ENCODE data around the gene IRF1.
"Not testable (repeated sequence)": the region's sequence is repeated elsewhere in the genome, so short reads cannot be mapped to it uniquely, and the experiment has no call there.

DNA sequence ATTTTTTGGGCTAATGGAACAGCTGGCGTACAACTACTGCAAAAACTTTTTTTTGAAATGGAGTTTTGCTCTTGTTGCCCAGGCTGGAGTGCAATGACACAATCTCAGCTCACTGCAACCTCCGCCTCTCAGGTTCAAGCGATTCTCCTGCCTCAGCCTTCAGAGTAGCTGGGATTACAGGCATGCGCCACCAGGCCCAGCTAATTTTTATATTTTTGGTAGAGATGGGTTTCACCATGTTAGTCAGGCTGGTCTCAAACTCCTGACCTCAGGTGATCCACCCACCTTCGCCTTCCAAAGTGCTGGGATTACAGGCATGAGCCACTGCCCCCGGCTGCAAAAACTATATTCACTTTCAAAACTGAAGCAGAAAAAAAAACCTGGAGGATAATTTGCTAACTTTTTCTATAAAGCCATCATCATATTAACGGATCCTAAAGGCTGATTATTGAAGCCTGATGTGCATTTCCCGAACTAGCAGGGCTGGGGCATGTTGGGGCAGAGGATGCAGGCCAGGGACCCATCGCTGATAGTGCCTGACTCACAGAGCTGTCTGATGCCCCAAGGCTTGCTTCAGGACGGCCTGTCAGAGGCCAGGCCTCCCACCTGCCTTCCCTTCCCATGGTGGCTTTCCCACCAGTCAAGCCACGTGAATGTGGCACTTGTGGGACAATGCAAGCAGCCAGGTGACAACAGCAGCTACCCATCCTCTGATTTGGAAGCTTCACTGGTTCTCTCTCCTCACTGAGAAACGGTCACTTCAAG lies 5.5 kb downstream of the IRF1 start:
- not testable (repeated sequence) for TF ChIP-seq POLR2AphosphoS5 (IDR thresholded peaks at IDR 0.05; ENCODE audit: low read depth, low read length); EZH2 (IDR thresholded peaks at IDR 0.05); ELF1 (IDR thresholded peaks at IDR 0.05; ENCODE audit: borderline replicate concordance, low read depth); CTCF (IDR thresholded peaks at IDR 0.05 in 2 of 3, conservative IDR thresholded peaks at IDR 0.05 in 1 of 3; ENCODE audit: borderline replicate concordance in 1 of 3, insufficient read depth in 1 of 3, low read depth in 2 of 3, low read length in 2 of 3); FOSL1 (IDR thresholded peaks at IDR 0.05; ENCODE audit: low read depth); SIN3A (IDR thresholded peaks at IDR 0.05; ENCODE audit: low read depth); POLR2A (IDR thresholded peaks at IDR 0.05; ENCODE audit: borderline replicate concordance, extremely low read depth, insufficient read depth, insufficient read length); CEBPB (IDR thresholded peaks at IDR 0.05; ENCODE audit: low read depth)

Measured in HCT116 (cell line).